Measurements from ENCODE around the gene PSMB7.
A peak's percentile ranks its signal among the peaks of the same experiment; 100 is the strongest.

PSMB7 gene

DNA sequence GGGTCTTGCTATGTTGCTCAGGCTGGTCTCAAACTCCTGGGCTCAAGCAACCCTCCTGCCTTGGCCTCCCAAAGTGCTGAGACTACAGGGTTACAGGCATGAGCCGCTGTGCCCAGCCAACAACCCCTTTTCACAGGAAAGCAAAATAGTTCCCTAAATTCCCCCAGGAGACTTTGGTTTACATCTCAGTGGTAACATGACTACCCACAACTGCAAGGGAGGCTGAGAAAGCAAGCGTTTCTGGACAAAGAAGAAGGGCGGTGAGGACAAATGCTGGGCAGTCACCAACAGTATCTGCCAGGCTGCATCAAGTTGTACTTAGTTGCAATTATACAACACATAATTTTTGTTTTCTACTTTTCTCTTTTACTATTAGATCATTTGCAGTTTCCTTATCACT lies 27.6 kb upstream of the PSMB7 start (continued):
- TF ChIP-seq ZNF280D (tag by site-specific recombination; IDR thresholded peaks at IDR 0.05) (no peak), ZNF426 (tag by site-specific recombination; IDR thresholded peaks at IDR 0.05) (no peak), ZNF26 (tag by site-specific recombination; IDR thresholded peaks at IDR 0.05) (no peak), TCF7L2 (IDR thresholded peaks at IDR 0.05; ENCODE audit: borderline replicate concordance, low read depth, low read length) (no peak), ZFP41 (tag by site-specific recombination; IDR thresholded peaks at IDR 0.05; ENCODE audit: borderline replicate concordance) (no peak), ZNF10 (tag by site-specific recombination; IDR thresholded peaks at IDR 0.05) (no peak), PRDM2 (tag by site-specific recombination; IDR thresholded peaks at IDR 0.05; ENCODE audit: borderline replicate concordance) (no peak)
- TF ChIP-seq, protein P1, sequence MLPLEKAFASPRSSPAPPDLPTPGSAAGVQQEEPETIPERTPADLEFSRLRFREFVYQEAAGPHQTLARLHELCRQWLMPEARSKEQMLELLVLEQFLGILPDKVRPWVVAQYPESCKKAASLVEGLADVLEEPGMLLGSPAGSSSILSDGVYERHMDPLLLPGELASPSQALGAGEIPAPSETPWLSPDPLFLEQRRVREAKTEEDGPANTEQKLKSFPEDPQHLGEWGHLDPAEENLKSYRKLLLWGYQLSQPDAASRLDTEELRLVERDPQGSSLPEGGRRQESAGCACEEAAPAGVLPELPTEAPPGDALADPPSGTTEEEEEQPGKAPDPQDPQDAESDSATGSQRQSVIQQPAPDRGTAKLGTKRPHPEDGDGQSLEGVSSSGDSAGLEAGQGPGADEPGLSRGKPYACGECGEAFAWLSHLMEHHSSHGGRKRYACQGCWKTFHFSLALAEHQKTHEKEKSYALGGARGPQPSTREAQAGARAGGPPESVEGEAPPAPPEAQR (tag by site-specific recombination; IDR thresholded peaks at IDR 0.05): no peak
- TF ChIP-seq, protein P2, sequence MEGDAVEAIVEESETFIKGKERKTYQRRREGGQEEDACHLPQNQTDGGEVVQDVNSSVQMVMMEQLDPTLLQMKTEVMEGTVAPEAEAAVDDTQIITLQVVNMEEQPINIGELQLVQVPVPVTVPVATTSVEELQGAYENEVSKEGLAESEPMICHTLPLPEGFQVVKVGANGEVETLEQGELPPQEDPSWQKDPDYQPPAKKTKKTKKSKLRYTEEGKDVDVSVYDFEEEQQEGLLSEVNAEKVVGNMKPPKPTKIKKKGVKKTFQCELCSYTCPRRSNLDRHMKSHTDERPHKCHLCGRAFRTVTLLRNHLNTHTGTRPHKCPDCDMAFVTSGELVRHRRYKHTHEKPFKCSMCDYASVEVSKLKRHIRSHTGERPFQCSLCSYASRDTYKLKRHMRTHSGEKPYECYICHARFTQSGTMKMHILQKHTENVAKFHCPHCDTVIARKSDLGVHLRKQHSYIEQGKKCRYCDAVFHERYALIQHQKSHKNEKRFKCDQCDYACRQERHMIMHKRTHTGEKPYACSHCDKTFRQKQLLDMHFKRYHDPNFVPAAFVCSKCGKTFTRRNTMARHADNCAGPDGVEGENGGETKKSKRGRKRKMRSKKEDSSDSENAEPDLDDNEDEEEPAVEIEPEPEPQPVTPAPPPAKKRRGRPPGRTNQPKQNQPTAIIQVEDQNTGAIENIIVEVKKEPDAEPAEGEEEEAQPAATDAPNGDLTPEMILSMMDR (tag by site-specific recombination; IDR thresholded peaks at IDR 0.05): no peak

GRCh38 chr9:124442379-124442778 lies 27.1 kb upstream of the PSMB7 start:
- Histone ChIP-seq H3K4me3 (ENCODE audit: low read depth, low read length) (no peak overlapping the region), H3K36me3 (ENCODE audit: control insufficient read depth in 2 of 2, insufficient read depth in 1 of 2, low read length in 2 of 2) (no peaks in the 10 kb centered on the region), H3K27ac (ENCODE audit: extremely low read depth, low read depth, low read length) (no peak overlapping the region), H3K9me3 (ENCODE audit: control insufficient read depth, insufficient read depth, low read depth, low read length) (no peaks in the 10 kb centered on the region), H3K4me1 (ENCODE audit: control insufficient read depth, insufficient read depth, low read length) (no peaks in the 10 kb centered on the region)
- CTCF ChIA-PET: no interaction called here
- POLR2A ChIA-PET: no interaction called here
- TF ChIP-seq ZNF280D (tag by site-specific recombination; IDR thresholded peaks at IDR 0.05) (peak; percentile 88), ZNF560 (tag by site-specific recombination; IDR thresholded peaks at IDR 0.05; ENCODE audit: borderline replicate concordance) (no peak), GLI2 (tag by site-specific recombination; IDR thresholded peaks at IDR 0.05; ENCODE audit: borderline replicate concordance, low read depth) (no peak), SETDB1 (IDR thresholded peaks at IDR 0.05; ENCODE audit: insufficient read length, low read length) (peak; percentile 43), ZNF561 (tag by site-specific recombination; IDR thresholded peaks at IDR 0.05; ENCODE audit: borderline replicate concordance) (no peak), YY2 (tag by site-specific recombination; IDR thresholded peaks at IDR 0.05) (no peak), PRDM1 (tag by site-specific recombination; IDR thresholded peaks at IDR 0.05) (0 out of 2 replicates have a peak, but pooled peaks have one; percentile 36), GLIS2 (tag by site-specific recombination; IDR thresholded peaks at IDR 0.05) (no peak), ZNF544 (tag by site-specific recombination; IDR thresholded peaks at IDR 0.05) (no peak), ZNF830 (tag by site-specific recombination; IDR thresholded peaks at IDR 0.05; ENCODE audit: low read depth) (no peak), ZNF133 (tag by site-specific recombination; IDR thresholded peaks at IDR 0.05) (no peak)

Data from HEK293 (cell line).